Naive thymus-derived CD4-positive, alpha-beta T cell (primary cell): ENCODE data around the gene HOXD1. TPM values are rescaled to one million over a fixed set of nuclear protein-coding genes. Genes with fewer than 3 reads are reported as not detected.
A peak's percentile ranks its signal among the peaks of the same experiment; 100 is the strongest.

Source experiments
- ATAC-seq: fragments of 150-1000 bp; cut with Tn5 transposase; 2 replicates; pipeline ENCODE4 v1.10.0; 2021; ENCODE audit warnings: mild to moderate bottlenecking, moderate library complexity
- CTCF ChIA-PET: fragments of 350-600 bp; sonication (Branson Sonifier 250); formaldehyde crosslinking; loops from one replicate; lab custom pipeline; 2021; ENCODE audit warnings: antibody characterized with exemption; lab: Charles Lee
- POLR2A ChIA-PET: fragments of 350-600 bp; sonication (Branson Sonifier 250); formaldehyde crosslinking; loops from one replicate; lab custom pipeline; 2021; ENCODE audit warnings: antibody characterized with exemption, inconsistent platforms; lab: Charles Lee
- DNase-seq, 9 donors: peaks; one replicate each; pipeline versions ENCODE4 v3.0.0 to v3.0.0-alpha.2; 2020 to 2022; ENCODE audit warnings: mixed read lengths in 1 of 9
- H3K27ac ChIP-seq: one replicate; pipeline ENCODE4 v1.7.0; 2013; ENCODE audit warnings: mild to moderate bottlenecking, low read depth, low read length, moderate library complexity
- H3K27me3 ChIP-seq, 2 donors: one replicate each; pipeline ENCODE4 v1.7.0; 2013; ENCODE audit warnings: low read length in 2 of 2, mild to moderate bottlenecking in 2 of 2, moderate library complexity in 2 of 2; ENCODE audit not compliant: control insufficient read depth in 2 of 2, insufficient read depth in 2 of 2
- H3K36me3 ChIP-seq, 3 experiments: 1 replicate in 2 of 3; 2 replicates in 1 of 3; pipeline ENCODE4 v1.7.0; 2013; ENCODE audit warnings: low read length in 3 of 3, mild to moderate bottlenecking in 3 of 3, moderate library complexity in 1 of 3; ENCODE audit not compliant: insufficient read depth in 3 of 3, control insufficient read depth in 2 of 3
- H3K4me1 ChIP-seq, 2 donors: one replicate each; pipeline ENCODE4 v1.7.0; 2013; ENCODE audit warnings: low read length in 2 of 2, mild to moderate bottlenecking in 2 of 2, moderate library complexity in 1 of 2; ENCODE audit not compliant: control insufficient read depth in 2 of 2, insufficient read depth in 2 of 2
- H3K4me3 ChIP-seq: 2 replicates; pipeline ENCODE4 v1.7.0; 2013; ENCODE audit warnings: mild to moderate bottlenecking, low read length
- H3K9me3 ChIP-seq, 3 experiments: 1 replicate in 2 of 3; 2 replicates in 1 of 3; pipeline ENCODE4 v1.7.0; 2013; ENCODE audit warnings: low read length in 3 of 3; ENCODE audit not compliant: control insufficient read depth in 2 of 3
- H3K27ac Mint-ChIP-seq, 9 donors: one replicate each; pipeline ENCODE4 v1.8.0; 2020 to 2022; ENCODE audit warnings: mixed read lengths in 9 of 9, mild to moderate bottlenecking in 8 of 9, moderate library complexity in 5 of 9, inconsistent platforms in 2 of 9
- H3K27me3 Mint-ChIP-seq, 5 donors: one replicate each; pipeline ENCODE4 v1.8.0; 2021 to 2022; ENCODE audit warnings: mixed read lengths in 5 of 5, mild to moderate bottlenecking in 1 of 5
- H3K36me3 Mint-ChIP-seq, 5 donors: one replicate each; pipeline ENCODE4 v1.8.0; 2020 to 2022; ENCODE audit warnings: mixed read lengths in 5 of 5, mild to moderate bottlenecking in 3 of 5, inconsistent platforms in 1 of 5
- H3K4me1 Mint-ChIP-seq, 7 donors: one replicate each; pipeline ENCODE4 v1.8.0; 2020 to 2022; ENCODE audit warnings: mixed read lengths in 7 of 7, mild to moderate bottlenecking in 3 of 7, inconsistent platforms in 1 of 7
- H3K4me3 Mint-ChIP-seq, 10 donors: one replicate each; pipeline ENCODE4 v1.8.0; 2020 to 2022; ENCODE audit warnings: mild to moderate bottlenecking in 10 of 10, mixed read lengths in 10 of 10, moderate library complexity in 6 of 10, inconsistent platforms in 2 of 10
- H3K9me3 Mint-ChIP-seq, 11 donors: one replicate each; pipeline ENCODE4 v1.8.0; 2020 to 2022; ENCODE audit warnings: mixed read lengths in 11 of 11, mild to moderate bottlenecking in 4 of 11, inconsistent platforms in 1 of 11, moderate library complexity in 1 of 11
- intact Hi-C, 2 donors: fragments of 100-400 bp; cut with micrococcal nuclease; formaldehyde crosslinking; loops; one replicate each; pipeline ENCODE4 v1.15.1; 2023
- polyA plus RNA-seq, 2 donors: library from polyadenylated mRNA; unstranded; fragments of 300-500 nt; fragmentation: Illumina TruSeq; gene quantifications; one replicate each; pipeline ENCODE4 v1.2.3, GENCODE V29; 2021
- total RNA-seq, 6 experiments: library from RNA in 5 of 6; stranded (reverse) in 5 of 6; gene quantifications; 1 replicate in 5 of 6; 2 replicates in 1 of 6; pipeline ENCODE4 v1.2.3 and lab custom pipeline; 2021 to 2026

HOXD1 gene
- total and polyA plus RNA-seq, 7 experiments from 2014 or later, result not detected

GRCh38 chr2:176181551-176181950, 6.9 kb upstream of the HOXD1 start:
- intact Hi-C loops, result no loop called here
- peaks cover 5 to 16% of the 10 kb centered on the region in 2 donors for H3K27me3 ChIP-seq
- CTCF ChIA-PET, result no interaction called here

GRCh38 chr2:176182671-176183070, 5.8 kb upstream of the HOXD1 start:
- peaks cover 5 to 11% of the 10 kb centered on the region in 2 donors for H3K27me3 ChIP-seq

More at GRCh38 chr2:176181551-176181950, 6.9 kb upstream of the HOXD1 start:
- Histone ChIP-seq H3K4me3 (no peak overlapping the region), H3K36me3 (no peaks in the 10 kb centered on the region), H3K27ac (no peak overlapping the region), H3K9me3 (no peaks in the 10 kb centered on the region), H3K4me1 (no peaks in the 10 kb centered on the region)
- H3K4me3 Mint-ChIP-seq, result no peak overlapping the region
- H3K27me3 Mint-ChIP-seq, result peaks cover 74 to 95% (median 85%) of the 10 kb centered on the region in 5 donors
- no peak for ATAC-seq
- H3K4me1 Mint-ChIP-seq, result peaks cover 0 to 13% (median 5%) of the 10 kb centered on the region in 7 donors
- no peak for DNase-seq
- H3K27ac Mint-ChIP-seq, result no peak overlapping the region
- POLR2A ChIA-PET, result no interaction called here
- H3K9me3 Mint-ChIP-seq, result peaks cover 0 to 3% (median 0%) of the 10 kb centered on the region in 11 donors
- H3K36me3 Mint-ChIP-seq, result peaks cover 0 to 8% (median 0%) of the 10 kb centered on the region in 5 donors

GRCh38 chr2:176184749-176185148, 3.7 kb upstream of the HOXD1 start:
- Histone ChIP-seq H3K4me1 (peaks cover 3 to 7% of the 10 kb centered on the region in 2 donors), H3K4me3 (no peak overlapping the region), H3K27ac (no peak overlapping the region), H3K9me3 (no peaks in the 10 kb centered on the region), H3K27me3 (peaks cover 0 to 13% of the 10 kb centered on the region in 2 donors), H3K36me3 (no peaks in the 10 kb centered on the region)
- peaks cover 0 to 7% (median 0%) of the 10 kb centered on the region in 11 donors for H3K9me3 Mint-ChIP-seq
- intact Hi-C loops, result no loop called here
- POLR2A ChIA-PET, result no interaction called here
- ATAC-seq (no peak), DNase-seq (no peak)
- no peak overlapping the region for H3K27ac Mint-ChIP-seq
- CTCF ChIA-PET, result no interaction called here
- no peak overlapping the region for H3K4me3 Mint-ChIP-seq
- H3K27me3 Mint-ChIP-seq, result peaks cover 72 to 87% (median 76%) of the 10 kb centered on the region in 5 donors
- H3K4me1 Mint-ChIP-seq, result peaks cover 11 to 21% (median 17%) of the 10 kb centered on the region in 7 donors
- peaks cover 0 to under 1% (median 0%) of the 10 kb centered on the region in 5 donors for H3K36me3 Mint-ChIP-seq

More at GRCh38 chr2:176182671-176183070, 5.8 kb upstream of the HOXD1 start:
- Mint-ChIP-seq H3K27me3 (peaks cover 73 to 94% (median 84%) of the 10 kb centered on the region in 5 donors), H3K4me3 (no peak overlapping the region), H3K36me3 (peaks cover 0 to 5% (median 0%) of the 10 kb centered on the region in 5 donors), H3K9me3 (peaks cover 0 to 7% (median 0%) of the 10 kb centered on the region in 11 donors), H3K27ac (no peak overlapping the region), H3K4me1 (peaks cover 7 to 17% (median 9%) of the 10 kb centered on the region in 7 donors)
- Histone ChIP-seq H3K27ac (no peak overlapping the region), H3K4me3 (no peak overlapping the region), H3K4me1 (peaks cover 0 to 2% of the 10 kb centered on the region in 2 donors), H3K36me3 (no peaks in the 10 kb centered on the region), H3K9me3 (no peaks in the 10 kb centered on the region)
- DNase-seq, result no peak
- ChIA-PET POLR2A (interaction anchor here (0.6 kb wide), 1 partner anchor 15 kb away, joined by 3 read pairs; no protein-coding TSS in a partner anchor), CTCF (no interaction called here)
- ATAC-seq, result no peak
- intact Hi-C loops, result no loop called here

GRCh38 chr2:176186024-176186423, 2.4 kb upstream of the HOXD1 start:
- peaks cover 0 to 7% (median 0%) of the 10 kb centered on the region in 11 donors for H3K9me3 Mint-ChIP-seq
- ChIA-PET CTCF (no interaction called here), POLR2A (no interaction called here)
- intact Hi-C loops, result loop anchor here in 1 of 2 donors (2.0 kb wide), 2 partner anchors 13 to 53 kb away; no protein-coding TSS in a partner anchor
- H3K4me3 ChIP-seq, result no peak overlapping the region
- peaks cover 4 to 20% of the 10 kb centered on the region in 2 donors for H3K27me3 ChIP-seq
- H3K9me3 ChIP-seq, result no peaks in the 10 kb centered on the region
- no peak for DNase-seq
- H3K4me1 ChIP-seq, result peaks cover 3 to 9% of the 10 kb centered on the region in 2 donors
- H3K27ac Mint-ChIP-seq, result no peak overlapping the region
- no peaks in the 10 kb centered on the region for H3K36me3 Mint-ChIP-seq
- peaks cover 11 to 24% (median 21%) of the 10 kb centered on the region in 7 donors for H3K4me1 Mint-ChIP-seq
- no peaks in the 10 kb centered on the region for H3K36me3 ChIP-seq
- H3K27me3 Mint-ChIP-seq, result peaks cover 69 to 87% (median 77%) of the 10 kb centered on the region in 5 donors
- H3K27ac ChIP-seq, result no peak overlapping the region
- peak overlapping the region in 4 of 10 donors; percentile 23 to 61 (median 43) for H3K4me3 Mint-ChIP-seq
- no peak for ATAC-seq

- H3K4me3 ChIP-seq, result peak overlapping the region; percentile 65
- Mint-ChIP-seq H3K4me3 (peak overlapping the region; percentile 82 to 95 (median 91)), H3K36me3 (no peaks in the 10 kb centered on the region), H3K4me1 (peaks cover 11 to 24% (median 21%) of the 10 kb centered on the region in 7 donors), H3K9me3 (peaks cover 0 to 7% (median 0%) of the 10 kb centered on the region in 11 donors), H3K27me3 (peaks cover 76 to 85% (median 83%) of the 10 kb centered on the region in 5 donors), H3K27ac (peak overlapping the region in 1 of 9 donors; percentile 25)
- peaks cover 3 to 9% of the 10 kb centered on the region in 2 donors for H3K4me1 ChIP-seq
- peaks cover 4 to 24% of the 10 kb centered on the region in 2 donors for H3K27me3 ChIP-seq
- DNase-seq (no peak), ATAC-seq (no peak)
- intact Hi-C loops, result loop anchor here in 1 of 2 donors (2.0 kb wide), 2 partner anchors 15 to 55 kb away; no protein-coding TSS in a partner anchor
- no peak overlapping the region for H3K27ac ChIP-seq
- H3K36me3 ChIP-seq, result no peaks in the 10 kb centered on the region
- POLR2A ChIA-PET, result no interaction called here
- CTCF ChIA-PET, result no interaction called here
- no peaks in the 10 kb centered on the region for H3K9me3 ChIP-seq
Observed at GRCh38 chr2:176187200-176187898, 1.1 kb upstream of the HOXD1 start.

- ChIA-PET CTCF (no interaction called here), POLR2A (interaction anchor here (0.7 kb wide), 1 partner anchor 277 kb away, joined by 3 read pairs; no protein-coding TSS in a partner anchor)
- H3K27ac ChIP-seq, result no peak overlapping the region
- H3K4me1 Mint-ChIP-seq, result peaks cover 11 to 24% (median 21%) of the 10 kb centered on the region in 7 donors
- peak overlapping the region; percentile 65 for H3K4me3 ChIP-seq
- H3K4me1 ChIP-seq, result peaks cover 3 to 9% of the 10 kb centered on the region in 2 donors
- intact Hi-C loops, result no loop called here
- no peaks in the 10 kb centered on the region for H3K36me3 Mint-ChIP-seq
- DNase-seq (peak in 1 of 9 donors; percentile 28), ATAC-seq (no peak)
- H3K36me3 ChIP-seq, result no peaks in the 10 kb centered on the region
- no peaks in the 10 kb centered on the region for H3K9me3 ChIP-seq
- H3K27ac Mint-ChIP-seq, result no peak overlapping the region
- H3K4me3 Mint-ChIP-seq, result peak overlapping the region; percentile 54 to 94 (median 74)
- peaks cover 4 to 22% of the 10 kb centered on the region in 2 donors for H3K27me3 ChIP-seq
- peaks cover 0 to 7% (median 0%) of the 10 kb centered on the region in 11 donors for H3K9me3 Mint-ChIP-seq
- peaks cover 74 to 85% (median 83%) of the 10 kb centered on the region in 5 donors for H3K27me3 Mint-ChIP-seq
Observed at GRCh38 chr2:176188774-176189680, 559 bp downstream of the HOXD1 start.
